Cortex of kidney (tissue), 1 donor: Measurements from ENCODE around the gene DMXL2.
A peak's percentile ranks its signal among the peaks of the same experiment; 100 is the strongest.
"Not testable (repeated sequence)": the region's sequence is repeated elsewhere in the genome, so short reads cannot be mapped to it uniquely, and the experiment has no call there.

Experiments
- DNase-seq: peaks from one replicate; lab custom pipeline; 2025; lab: John Stamatoyannopoulos, UW

The DMXL2 gene, protein sequence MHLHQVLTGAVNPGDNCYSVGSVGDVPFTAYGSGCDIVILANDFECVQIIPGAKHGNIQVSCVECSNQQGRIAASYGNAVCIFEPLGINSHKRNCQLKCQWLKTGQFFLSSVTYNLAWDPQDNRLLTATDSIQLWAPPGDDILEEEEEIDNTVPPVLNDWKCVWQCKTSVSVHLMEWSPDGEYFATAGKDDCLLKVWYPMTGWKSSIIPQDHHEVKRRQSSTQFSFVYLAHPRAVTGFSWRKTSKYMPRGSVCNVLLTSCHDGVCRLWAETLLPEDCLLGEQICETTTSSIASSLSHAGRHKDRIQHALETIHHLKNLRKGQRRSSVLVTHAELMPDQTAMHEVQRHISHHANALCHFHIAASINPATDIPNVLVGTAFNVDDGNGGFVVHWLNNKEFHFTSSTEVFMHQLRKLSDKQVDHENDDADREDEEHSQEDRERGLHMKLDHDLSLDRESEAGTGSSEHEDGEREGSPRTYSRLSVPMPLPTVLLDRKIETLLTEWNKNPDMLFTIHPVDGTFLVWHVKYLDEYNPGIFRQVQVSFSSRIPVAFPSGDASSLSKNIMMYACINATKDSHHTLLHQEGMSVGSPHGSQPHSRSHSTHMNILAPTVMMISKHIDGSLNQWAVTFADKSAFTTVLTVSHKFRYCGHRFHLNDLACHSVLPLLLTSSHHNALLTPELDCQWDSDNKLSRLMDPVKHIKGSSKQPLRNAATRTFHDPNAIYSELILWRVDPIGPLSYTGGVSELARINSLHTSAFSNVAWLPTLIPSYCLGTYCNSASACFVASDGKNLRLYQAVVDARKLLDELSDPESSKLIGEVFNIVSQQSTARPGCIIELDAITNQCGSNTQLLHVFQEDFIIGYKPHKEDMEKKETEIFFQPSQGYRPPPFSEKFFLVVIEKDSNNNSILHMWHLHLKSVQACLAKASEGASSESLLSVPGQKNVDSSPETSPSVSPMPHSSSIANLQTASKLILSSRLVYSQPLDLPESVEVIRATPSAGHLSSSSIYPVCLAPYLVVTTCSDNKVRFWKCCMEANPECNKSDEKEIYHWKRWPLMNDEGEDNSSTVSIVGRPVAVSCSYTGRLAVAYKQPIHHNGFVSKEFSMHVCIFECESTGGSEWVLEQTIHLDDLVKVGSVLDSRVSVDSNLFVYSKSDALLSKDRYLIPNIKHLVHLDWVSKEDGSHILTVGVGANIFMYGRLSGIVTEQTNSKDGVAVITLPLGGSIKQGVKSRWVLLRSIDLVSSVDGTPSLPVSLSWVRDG (N-terminal part only)

DNA sequence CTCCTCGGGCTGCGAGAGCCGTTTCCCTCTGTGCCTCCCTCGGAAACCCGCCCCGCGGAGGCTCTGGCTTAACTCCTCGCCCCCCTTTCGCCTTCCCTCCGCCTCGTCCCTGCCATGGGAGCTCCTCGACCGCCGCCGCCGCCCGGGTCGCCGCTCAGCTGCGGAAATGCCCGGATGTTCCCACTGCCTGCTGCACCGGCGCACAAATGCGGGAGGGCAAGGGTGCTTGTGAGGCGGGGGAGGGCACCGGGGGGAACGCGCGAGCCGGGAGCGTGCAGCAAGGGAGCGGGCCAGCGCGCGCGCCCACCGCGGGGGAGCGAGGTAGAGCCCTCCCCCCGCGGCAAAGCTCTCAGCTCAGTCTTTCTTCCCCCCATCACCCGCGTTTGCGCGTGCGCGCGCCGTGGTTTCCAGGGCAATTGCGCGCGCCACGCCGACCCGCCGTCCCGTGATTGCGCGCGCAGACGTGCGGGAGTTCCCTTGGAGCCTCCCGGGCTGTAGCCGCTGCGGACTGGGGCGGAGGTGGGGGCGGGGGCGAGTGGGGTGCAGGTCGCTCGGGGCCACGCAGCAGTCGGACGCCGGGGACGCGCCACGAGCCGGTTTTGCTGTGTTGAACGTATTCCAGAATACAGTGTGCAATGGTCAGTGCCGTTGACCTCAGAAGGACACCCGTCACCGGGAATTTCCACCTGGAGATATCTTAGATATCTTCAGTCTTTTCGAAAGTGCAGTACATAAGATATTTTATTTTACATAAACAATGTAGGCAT lies at the start of gene DMXL2:
TSS of gene DMXL2 (minus strand) at position 168 of the 767 bp plus-strand sequence. CDS start 226 bp downstream, outside the sequence.
- DNase-seq, result peak; percentile 66

DNA sequence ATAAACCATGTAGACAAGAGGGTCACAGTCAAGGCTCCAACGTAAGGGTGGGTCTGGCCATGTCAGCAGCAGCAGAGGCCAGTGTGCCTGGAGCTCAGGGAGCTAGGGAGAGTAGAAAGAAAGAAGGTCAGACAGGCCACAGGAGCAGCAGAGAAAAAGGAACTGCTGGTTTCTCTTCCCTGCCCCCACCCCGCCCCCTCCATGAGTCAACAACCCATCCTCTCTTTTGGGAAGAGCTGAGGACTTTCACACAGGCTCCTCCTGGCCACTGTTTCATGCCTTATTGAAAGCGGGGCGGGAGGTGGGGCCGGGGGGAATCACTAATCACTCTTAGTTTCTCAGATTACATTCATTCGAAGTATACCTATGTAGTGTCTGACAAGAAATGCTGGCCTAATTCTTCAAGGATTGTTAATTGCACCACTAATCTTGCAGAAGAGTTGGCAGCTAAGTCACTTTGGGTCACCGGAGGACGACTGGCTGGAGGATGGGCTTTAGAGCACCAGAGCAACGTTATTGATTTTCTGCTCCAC lies 49.6 kb upstream of the DMXL2 start:
- no peak for DNase-seq

DNA sequence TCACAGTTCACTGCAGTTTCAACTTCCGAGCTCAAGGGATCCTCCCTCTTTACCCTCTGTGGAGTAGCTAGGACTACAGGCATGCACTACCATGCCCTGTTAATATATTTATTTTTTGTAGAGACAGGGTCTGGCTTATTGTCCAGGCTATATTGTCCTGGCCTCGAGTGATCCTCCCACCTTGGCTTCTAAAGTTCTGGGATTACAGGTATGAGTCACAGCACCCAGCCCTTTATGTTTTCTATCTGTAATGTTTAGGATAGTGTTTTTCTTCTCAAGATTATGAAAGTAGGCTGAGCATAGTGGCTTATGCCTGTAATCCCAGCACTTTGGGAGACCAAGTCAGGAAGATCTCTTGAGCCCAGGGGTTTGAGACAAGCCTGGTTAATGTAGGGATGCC lies 46.8 kb upstream of the DMXL2 start:
- DNase-seq, result no peak

DNA sequence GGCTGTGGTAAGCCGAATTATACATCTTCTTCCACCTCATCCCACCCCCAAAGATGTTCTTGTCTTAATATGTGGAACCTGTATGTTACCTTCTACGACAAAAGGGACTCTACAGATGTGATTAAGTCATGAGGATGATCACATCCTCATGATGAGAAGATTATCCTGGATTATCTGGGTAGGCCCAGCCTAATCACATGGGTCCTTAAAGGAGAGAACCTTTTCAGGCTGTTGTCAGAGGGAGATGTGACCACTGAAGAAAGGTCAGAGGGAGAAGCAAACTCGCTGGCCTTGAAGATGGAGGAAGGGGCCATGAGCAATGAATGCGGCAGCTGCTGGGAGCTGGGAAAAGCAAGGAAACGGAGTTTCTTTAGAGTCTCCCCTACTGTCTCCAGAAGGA lies 45.9 kb upstream of the DMXL2 start:
- no peak for DNase-seq

DNA sequence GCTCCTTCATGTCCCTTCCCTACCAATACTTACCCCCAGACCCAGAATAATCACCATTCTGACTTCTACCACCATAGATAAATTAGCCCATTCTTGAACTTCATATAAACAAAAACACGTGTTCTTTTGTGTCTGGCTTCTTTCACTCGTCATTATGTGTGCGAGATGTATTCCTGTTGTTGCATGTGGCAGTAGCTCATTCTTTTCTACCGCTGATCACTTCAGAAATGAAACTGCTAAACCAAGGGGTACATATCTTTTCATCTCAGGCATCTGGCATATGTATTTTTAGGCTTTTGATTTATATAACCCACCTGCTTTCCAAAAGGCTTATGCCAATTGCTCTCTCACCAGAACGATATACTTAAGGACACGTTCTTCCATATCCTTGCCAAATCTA lies 44.9 kb upstream of the DMXL2 start:
- DNase-seq, result no peak

DNA sequence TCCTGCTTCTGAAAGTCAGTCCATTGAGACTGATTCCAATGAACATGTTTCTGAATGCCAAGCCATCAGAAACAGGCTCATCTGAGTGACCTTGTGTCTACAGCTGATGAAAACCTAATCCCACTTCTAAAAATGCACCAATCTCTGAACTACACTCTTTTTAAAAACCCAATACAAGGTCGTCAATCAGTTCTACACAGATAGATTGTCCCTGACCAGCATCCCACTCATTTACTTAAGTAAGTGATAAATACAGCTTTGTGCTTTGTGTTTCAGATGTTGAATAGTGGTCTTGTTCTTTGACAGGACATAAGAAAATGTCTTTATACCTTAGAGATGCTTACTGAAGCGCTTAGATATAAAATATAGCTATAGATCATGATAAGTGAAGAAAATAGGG lies 38.5 kb upstream of the DMXL2 start:
- no peak for DNase-seq

DNA sequence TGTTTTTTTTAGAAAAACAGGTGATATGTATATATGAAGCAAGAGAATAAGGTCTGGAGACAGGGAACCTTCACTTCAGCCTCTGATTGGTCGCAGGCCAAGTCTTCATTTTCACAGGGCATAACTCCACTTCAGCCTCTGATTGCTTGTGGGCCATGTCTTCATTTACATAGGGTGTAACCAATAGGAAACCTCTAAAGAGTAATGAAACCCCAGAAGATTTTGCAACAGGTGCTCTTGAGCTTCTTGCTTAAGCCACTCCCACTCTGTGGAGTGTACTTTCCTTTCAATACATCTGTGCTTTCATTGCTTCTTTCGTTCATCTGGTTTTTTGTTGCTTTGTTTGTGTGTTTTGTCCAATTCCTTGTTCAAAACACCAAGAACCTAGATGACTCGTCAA lies 36.1 kb upstream of the DMXL2 start:
- no peak for DNase-seq

DNA sequence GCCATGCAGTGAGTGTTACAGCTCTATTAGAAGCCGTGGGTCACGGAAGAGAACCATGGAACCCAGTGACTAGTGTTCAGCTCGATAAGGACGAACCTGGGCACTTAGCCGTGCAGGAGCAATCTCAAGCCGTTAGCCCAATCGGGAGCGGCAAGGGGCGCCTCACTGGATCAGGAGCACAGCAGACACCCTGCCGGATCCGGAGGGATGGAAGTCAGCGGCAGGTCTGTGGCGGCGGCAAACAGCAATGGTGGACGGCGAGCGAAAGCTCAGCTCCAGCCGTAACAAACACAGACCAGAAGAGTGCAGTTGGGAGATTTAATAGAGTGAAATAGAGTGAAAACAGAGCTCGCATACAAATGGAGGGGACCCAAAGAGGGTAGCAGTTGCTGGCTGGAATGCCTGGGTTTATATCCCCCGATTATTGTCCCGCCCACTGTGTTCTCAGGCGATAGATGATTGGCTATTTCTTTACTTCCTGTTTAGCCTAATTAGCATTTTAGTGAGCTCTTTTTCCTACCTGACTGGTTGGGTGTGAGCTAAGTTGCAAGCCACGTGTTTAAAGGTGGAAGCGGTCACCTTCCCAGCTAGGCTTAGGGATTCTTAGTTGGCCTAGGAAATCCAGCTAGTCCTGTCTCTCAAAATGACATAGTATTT lies 33.0 kb upstream of the DMXL2 start:
- DNase-seq, result not testable (repeated sequence)

DNA sequence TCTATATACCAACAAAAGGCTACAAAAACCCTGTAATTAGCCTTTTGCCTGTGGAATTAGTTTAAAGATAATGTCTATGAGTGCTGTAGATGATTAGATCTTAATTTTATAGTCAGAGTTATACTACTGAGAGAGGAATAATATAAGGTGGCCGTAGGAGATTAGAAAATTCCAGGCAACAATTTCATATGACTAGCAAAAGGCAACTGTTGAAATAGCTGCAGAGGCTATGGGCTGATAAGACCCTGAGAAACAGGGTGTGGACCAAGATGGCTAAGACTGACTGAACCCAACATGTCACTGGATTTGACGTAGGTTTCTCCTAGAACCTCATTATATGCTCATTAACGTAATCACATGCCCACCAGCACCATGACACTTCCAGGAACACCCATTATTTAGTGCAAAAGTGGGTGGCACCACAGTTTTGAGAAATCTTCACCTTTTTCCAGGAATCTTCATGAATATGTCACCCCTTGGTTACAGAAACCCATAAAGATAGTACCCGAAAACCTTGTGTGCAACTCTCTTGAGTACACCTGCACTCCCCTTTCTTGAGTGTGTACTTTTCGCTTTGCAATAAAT lies 29.6 kb upstream of the DMXL2 start:
- no peak for DNase-seq

DNA sequence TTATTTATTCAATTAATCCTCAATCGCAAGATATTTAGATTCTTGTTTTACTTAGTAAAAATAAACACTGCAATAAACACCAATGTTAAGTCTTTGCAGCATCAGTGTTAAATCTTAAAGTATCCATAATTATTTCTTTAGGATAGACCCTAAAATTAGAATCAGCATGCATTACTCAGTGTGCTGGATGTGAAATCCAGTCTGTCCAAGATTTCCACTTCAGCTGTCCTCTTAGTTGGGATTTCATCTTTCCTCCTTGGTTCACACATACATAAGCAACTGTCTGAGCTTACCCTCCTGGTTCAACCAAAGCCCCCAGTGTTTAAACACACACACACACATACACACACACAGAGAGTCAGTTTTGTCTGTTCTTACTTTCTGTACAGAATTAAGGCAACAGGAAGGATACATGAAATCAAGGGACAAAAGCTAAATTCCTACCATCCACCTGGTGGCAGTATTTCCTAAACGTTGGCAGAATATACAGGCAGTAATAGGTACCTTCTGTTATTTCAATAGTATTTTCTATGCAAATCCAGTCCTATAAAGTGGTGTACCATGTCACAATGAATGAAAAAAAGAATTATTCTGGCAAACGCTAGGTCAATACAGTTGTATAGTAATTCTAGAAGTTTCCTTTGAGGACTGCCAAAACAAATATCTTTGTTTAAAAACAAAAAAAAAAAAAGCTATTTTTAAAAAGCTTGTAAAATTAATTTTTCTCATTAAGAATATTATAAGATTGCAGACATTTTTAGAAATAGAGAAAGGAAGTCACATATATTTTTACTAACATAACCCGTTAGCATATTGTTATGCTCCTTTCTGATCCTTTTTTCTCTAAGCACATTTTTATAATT lies 27.3 kb upstream of the DMXL2 start:
- no peak for DNase-seq

DNA sequence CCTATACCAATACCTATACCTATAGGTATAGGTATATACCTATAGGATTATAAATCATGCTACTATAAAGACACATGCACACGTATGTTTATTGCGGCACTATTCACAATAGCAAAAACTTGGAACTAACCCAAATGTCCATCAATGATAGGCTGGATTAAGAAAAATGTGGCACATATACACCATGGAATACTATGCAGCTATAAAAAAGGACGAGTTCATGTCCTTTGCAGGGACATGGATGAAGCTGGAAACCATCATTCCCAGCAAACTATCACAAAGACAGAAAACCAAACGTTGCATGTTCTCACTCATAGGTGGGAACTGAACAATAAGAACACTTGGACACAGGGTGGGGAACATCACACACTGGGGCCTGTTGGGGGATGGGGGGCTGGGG lies 26.1 kb upstream of the DMXL2 start:
- not testable (repeated sequence) for DNase-seq

DNA sequence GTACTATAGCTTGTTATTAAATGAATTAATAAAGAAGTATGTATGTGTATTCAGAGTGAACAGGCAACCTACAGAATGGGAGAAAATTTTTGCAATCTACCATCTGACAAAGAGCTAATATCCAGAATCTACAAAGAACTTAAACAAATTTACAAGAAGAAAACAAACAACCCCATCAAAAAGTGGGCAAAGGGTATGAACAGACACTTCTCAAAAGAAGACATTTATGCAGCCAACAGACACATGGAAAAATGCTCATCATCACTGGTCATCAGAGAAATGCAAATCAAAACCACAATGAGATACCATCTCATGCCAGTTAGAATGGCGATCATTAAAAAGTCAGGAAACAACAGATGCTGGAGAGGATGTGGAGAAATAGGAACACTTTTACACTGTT lies 25.5 kb upstream of the DMXL2 start:
- DNase-seq, result not testable (repeated sequence)

DNA sequence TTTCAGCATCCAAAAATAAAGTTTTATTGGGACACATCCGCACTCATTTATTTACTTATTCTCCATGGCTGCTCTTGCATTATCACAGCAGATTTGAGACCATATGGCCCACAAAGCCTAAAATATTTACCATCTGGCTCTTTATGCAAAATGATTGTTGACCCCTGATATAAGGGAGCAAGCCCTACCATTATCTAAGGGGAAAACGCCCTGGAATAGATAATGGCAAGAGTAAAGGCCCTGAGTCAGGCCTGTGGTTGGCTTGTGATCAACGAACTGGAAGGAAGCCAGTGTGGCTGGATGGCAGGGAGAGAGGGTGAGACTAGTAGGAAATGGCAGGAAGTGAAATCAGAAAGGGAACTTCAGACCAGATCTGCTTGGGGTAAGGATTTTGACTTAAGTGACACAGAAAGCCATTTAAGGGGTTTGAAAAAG lies 24.6 kb upstream of the DMXL2 start:
- no peak for DNase-seq

DNA sequence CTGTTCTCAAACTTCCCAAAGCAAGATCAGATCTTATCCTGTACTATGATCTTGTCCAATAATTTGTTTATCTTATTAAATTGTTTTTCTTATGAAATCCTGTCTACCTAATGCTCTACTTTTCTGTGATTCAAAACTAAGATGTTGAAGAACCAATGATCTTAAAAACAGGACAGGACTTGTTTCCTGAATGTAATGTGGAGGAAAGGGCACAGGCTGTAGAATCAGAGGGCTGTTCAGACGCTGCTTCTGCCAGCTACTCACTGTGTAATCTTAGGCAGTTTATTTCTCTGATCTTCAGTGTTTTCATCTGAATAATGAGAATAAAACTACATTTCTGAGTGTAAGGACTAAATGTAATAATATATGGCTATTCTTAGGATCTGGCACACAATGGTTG lies 20.1 kb upstream of the DMXL2 start:
- DNase-seq, result no peak

DNA sequence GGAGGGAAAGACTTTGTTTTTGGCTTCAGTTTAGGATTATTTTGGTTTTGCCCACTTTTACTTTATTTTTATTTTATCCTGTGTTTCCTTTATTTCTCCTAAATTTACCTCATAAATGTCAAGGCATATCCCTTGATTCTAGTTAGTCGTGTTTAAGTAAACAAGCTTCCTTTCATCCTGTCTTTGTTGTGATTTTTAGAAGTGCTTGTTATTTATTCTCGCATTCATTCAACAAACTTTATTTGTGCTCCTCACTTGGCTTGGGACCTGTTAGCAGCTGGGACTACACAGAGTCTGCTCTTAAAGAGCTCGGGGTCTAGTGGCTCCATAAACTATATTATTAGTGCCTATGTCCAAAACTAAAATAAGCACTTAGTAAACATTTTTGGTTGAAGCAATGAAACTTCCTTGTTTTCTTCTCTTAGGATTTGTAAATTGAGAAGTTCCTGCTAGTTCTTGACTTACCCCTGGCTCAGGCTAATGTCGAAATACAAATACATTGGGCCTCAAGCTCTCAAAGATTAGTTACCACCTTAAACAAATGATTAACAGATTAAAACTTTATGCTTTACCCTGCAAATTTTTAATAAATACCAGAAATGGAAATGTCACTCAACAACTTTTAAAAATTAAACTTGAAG lies 19.0 kb upstream of the DMXL2 start:
- DNase-seq, result no peak

DNA sequence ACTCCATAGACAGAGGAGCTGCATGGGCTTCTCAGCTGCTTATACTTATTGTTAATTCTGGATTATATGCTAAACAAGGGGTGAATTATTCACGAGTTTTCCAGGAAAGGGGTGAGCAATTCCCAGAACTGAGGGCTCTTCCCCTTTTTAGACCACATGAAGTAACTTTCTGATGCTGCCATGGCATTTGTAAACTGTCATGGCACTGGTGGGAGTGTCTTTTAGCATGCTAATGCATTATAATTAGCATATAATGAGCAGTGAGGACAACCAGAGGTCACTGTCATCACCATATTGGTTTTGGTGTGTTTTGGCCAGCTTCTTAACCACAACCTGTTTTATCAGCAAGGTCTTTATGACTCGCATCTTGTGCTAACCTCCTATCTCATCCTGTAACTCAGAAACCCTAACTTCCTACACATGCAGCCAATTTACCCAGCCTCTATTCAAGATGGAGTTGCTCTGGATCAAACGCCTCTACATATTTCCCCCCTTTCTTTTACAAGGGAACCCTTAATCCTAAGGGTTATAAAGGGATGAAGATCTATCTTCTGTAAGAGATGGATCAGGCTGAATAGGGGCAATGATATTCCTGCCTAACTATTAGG lies 12.1 kb upstream of the DMXL2 start:
- DNase-seq, result no peak

DNA sequence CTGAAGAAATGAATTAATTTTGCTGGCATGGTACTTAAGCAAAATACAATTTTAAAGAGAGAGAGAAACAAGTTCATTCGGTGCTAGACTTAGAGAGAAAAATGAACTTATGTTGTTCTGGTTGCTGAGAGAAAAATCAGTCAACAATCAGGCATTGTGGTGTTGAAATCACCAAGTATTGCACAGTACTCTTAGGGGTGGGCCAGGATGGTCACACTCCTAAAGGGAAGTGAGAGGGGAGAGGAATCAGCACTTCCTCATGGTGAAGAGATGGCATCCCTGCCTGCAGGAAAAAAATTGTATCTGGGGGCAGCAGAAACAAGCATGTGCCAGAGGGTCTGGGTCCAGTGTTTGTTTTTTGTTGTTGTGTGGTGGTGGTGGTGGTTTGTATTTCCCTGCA lies 7.0 kb upstream of the DMXL2 start:
- no peak for DNase-seq

DNA sequence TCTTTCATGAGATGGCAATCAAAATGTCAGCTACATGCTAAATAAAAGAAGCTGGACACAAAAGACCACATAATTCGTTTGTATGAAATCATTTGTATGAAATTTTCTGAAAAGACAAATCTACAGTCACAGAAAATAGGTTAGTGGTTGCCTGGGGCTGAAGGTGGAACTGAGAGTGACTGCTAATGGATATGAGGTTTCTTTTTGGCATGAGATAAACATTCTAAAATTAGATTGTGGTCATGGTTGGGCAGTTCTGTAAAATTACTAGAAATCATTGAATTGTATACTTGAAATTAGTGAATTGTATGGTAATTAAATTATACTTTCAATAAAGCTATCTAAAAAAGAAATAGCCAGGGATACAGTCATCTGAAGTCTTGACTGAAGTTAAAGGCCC lies 2.7 kb upstream of the DMXL2 start:
- DNase-seq, result no peak
